HepG2 (cell line): ENCODE data around the gene TK1. TPM values are rescaled to one million over a fixed set of nuclear protein-coding genes. Genes with fewer than 3 reads are reported as not detected.

Source experiments
- BCL6 ChIP-seq: IDR thresholded peaks from 2 replicates; pipeline ENCODE4 v1.6.1; 2016; ENCODE audit warnings: missing genetic modification reagents, missing compliant biosample characterization
- BRD4 ChIP-seq: sonication (generic); formaldehyde crosslinking; IDR thresholded peaks from 2 replicates; pipeline ENCODE4 v1.4.0; 2020; ENCODE audit warnings: missing genetic modification reagents
- GABPB1 ChIP-seq: IDR thresholded peaks from 2 replicates; pipeline ENCODE4 v1.6.1; 2016; ENCODE audit warnings: mild to moderate bottlenecking, missing genetic modification reagents, moderate library complexity, missing compliant biosample characterization
- HNF4A ChIP-seq: sonication (generic); formaldehyde crosslinking; IDR thresholded peaks from 2 replicates; pipeline ENCODE4 v1.4.0; 2020; ENCODE audit warnings: missing genetic modification reagents
- HNRNPLL ChIP-seq: fragments of 200-400 bp; formaldehyde crosslinking; IDR thresholded peaks from 2 replicates; pipeline ENCODE4 v1.6.1; 2017; ENCODE audit warnings: mild to moderate bottlenecking, low read depth, low read length; ENCODE audit not compliant: poor library complexity, severe bottlenecking
- MAFK ChIP-seq, 2 experiments: IDR thresholded peaks in 1 of 2; conservative IDR thresholded peaks in 1 of 2; 2 replicates each; pipeline ENCODE4 v1.6.1; 2011; ENCODE audit warnings: improper control_type of control experiment in 2 of 2, low read length in 2 of 2
- PAWR ChIP-seq: sonication (generic); formaldehyde crosslinking; IDR thresholded peaks from 2 replicates; pipeline ENCODE4 v1.4.0; 2020; ENCODE audit warnings: missing genetic modification reagents, mild to moderate bottlenecking, borderline replicate concordance
- ZFP90 ChIP-seq: sonication (generic); formaldehyde crosslinking; IDR thresholded peaks from 2 replicates; pipeline ENCODE4 v1.8.0; 2022; ENCODE audit warnings: missing genetic modification reagents, mild to moderate bottlenecking, inconsistent platforms, borderline replicate concordance
- ZNF17 ChIP-seq: sonication (generic); formaldehyde crosslinking; IDR thresholded peaks from 2 replicates; pipeline ENCODE4 v1.5.0; 2020; ENCODE audit warnings: mild to moderate bottlenecking, missing genetic modification reagents
- ZNF569 ChIP-seq: sonication (generic); formaldehyde crosslinking; IDR thresholded peaks from 2 replicates; pipeline ENCODE4 v1.5.0; 2020; ENCODE audit warnings: mild to moderate bottlenecking, missing genetic modification reagents, moderate library complexity, borderline replicate concordance
- ZNF749 ChIP-seq: sonication (generic); formaldehyde crosslinking; IDR thresholded peaks from 2 replicates; pipeline ENCODE4 v1.8.0; 2022; ENCODE audit warnings: mild to moderate bottlenecking, missing genetic modification reagents, moderate library complexity, borderline replicate concordance
- ZNF879 ChIP-seq: sonication (generic); formaldehyde crosslinking; IDR thresholded peaks from 2 replicates; pipeline ENCODE4 v1.8.1; 2023; ENCODE audit warnings: missing genetic modification reagents
- ZSCAN21 ChIP-seq: sonication (generic); formaldehyde crosslinking; IDR thresholded peaks from 2 replicates; pipeline ENCODE4 v1.8.0; 2022; ENCODE audit warnings: mild to moderate bottlenecking, missing genetic modification reagents, moderate library complexity, borderline replicate concordance
- polyA plus RNA-seq, 8 experiments: library from polyadenylated mRNA; depleted of rRNA in 3 of 8; stranded (reverse) in 7 of 8; unstranded in 1 of 8; fragments of >200 nt; fragmentation: Illumina TruSeq in 4 of 8; extraction: Trizol in 4 of 8; gene quantifications; 2 replicates each; pipeline versions ENCODE4 v1.2.1 to v1.2.3, GENCODE V29; 2011 to 2016; ENCODE audit warnings: low read depth in 4 of 8, missing spikeins in 1 of 8, mixed read lengths in 1 of 8; ENCODE audit not compliant: insufficient read depth in 1 of 8
- total RNA-seq, 5 experiments: library from RNA; depleted of rRNA; stranded (reverse); fragments of >200 nt; fragmentation: Illumina TruSeq; extraction: Trizol; gene quantifications; 2 replicates each; pipeline ENCODE4 v1.2.3, GENCODE V29; 2016; ENCODE audit warnings: low read depth in 1 of 5
- TF ChIP-seq, protein P1 (sequence below): sonication (generic); formaldehyde crosslinking; IDR thresholded peaks from 2 replicates; pipeline ENCODE4 v1.4.0; 2020; ENCODE audit warnings: mild to moderate bottlenecking, missing genetic modification reagents
- TF ChIP-seq, protein P2 (sequence below): sonication (generic); formaldehyde crosslinking; IDR thresholded peaks from 2 replicates; pipeline ENCODE4 v1.8.1; 2023; ENCODE audit warnings: missing genetic modification reagents, inconsistent platforms, borderline replicate concordance
- TF ChIP-seq, protein P3 (sequence below): sonication (generic); formaldehyde crosslinking; IDR thresholded peaks from 2 replicates; pipeline ENCODE4 v1.4.0; 2020; ENCODE audit warnings: mild to moderate bottlenecking, missing genetic modification reagents
- TF ChIP-seq, protein P4 (sequence below): sonication (generic); formaldehyde crosslinking; IDR thresholded peaks from 2 replicates; pipeline ENCODE4 v1.4.0; 2020; ENCODE audit warnings: missing genetic modification reagents
- TF ChIP-seq, protein P5 (sequence below): sonication (generic); formaldehyde crosslinking; IDR thresholded peaks from 2 replicates; pipeline ENCODE4 v1.4.0; 2020; ENCODE audit warnings: missing genetic modification reagents
- TF ChIP-seq, protein P6 (sequence below): sonication (generic); formaldehyde crosslinking; IDR thresholded peaks from 2 replicates; pipeline ENCODE4 v1.4.0; 2020; ENCODE audit warnings: missing genetic modification reagents

TK1 gene
- total and polyA plus RNA-seq, 2 of the 13 experiments (the other 11 are each of a cell fraction or from before 2014, with no cell fraction given), result 45.0 to 96.0 TPM

DNA sequence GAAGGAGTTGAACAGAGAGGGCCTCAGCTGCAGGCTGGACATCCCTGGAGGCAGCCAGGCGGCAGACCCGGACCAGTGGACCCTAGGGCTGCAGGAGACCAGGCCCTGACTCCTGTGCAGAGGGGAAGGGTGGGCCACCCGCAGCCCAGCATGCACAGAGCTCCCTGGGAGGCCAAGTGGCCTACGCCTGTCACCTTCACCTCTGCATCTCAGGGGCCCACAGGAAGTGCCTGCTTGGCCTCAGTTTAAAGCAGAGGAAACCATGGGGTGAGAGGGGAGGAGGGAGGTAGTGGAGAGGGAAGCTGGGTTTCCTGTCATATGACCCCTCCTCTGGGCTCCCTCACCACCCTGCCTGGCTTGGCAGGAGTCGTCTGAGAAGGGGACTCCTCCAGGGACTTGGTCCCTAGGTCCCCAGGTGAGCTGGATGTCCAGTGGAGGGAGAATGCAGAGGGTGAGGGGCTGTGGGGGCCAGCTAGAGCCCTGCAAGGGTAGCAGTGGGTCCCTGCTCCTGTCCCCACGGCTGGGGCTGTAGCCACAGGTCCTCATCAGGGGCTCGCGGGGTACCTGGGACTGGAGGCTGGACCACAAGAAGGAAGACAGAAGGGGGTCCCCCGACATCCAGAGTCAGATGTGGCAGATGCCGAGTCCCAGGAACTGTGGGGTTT lies 56.3 kb downstream of the TK1 start, which contains the start of gene TMC8 (continued):
- TF ChIP-seq, protein P1, sequence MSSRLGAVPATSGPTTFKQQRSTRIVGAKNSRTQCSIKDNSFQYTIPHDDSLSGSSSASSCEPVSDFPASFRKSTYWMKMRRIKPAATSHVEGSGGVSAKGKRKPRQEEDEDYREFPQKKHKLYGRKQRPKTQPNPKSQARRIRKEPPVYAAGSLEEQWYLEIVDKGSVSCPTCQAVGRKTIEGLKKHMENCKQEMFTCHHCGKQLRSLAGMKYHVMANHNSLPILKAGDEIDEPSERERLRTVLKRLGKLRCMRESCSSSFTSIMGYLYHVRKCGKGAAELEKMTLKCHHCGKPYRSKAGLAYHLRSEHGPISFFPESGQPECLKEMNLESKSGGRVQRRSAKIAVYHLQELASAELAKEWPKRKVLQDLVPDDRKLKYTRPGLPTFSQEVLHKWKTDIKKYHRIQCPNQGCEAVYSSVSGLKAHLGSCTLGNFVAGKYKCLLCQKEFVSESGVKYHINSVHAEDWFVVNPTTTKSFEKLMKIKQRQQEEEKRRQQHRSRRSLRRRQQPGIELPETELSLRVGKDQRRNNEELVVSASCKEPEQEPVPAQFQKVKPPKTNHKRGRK (CRISPR knock-in tag), result no peak
- TF ChIP-seq, protein P2, sequence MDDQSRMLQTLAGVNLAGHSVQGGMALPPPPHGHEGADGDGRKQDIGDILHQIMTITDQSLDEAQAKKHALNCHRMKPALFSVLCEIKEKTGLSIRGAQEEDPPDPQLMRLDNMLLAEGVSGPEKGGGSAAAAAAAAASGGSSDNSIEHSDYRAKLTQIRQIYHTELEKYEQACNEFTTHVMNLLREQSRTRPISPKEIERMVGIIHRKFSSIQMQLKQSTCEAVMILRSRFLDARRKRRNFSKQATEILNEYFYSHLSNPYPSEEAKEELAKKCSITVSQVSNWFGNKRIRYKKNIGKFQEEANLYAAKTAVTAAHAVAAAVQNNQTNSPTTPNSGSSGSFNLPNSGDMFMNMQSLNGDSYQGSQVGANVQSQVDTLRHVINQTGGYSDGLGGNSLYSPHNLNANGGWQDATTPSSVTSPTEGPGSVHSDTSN (CRISPR knock-in tag), result no peak
- TF ChIP-seq ZNF569 (CRISPR knock-in tag) (no peak), HNF4A (CRISPR knock-in tag) (peak; percentile 38), ZNF749 (CRISPR knock-in tag) (no peak), ZFP90 (CRISPR knock-in tag) (no peak; the same call in 1 of the 2 replicates), GABPB1 (CRISPR knock-in tag) (peak; percentile 85), PAWR (CRISPR knock-in tag) (no peak), MAFK (conservative IDR thresholded peaks at IDR 0.05 in 1 of 2, IDR thresholded peaks at IDR 0.05 in 1 of 2; ENCODE audit: low read length in 2 of 2) (no peak), ZNF17 (CRISPR knock-in tag) (no peak), ZSCAN21 (CRISPR knock-in tag) (peak; percentile 63; the same call in 1 of the 2 replicates), BRD4 (no peak), HNRNPLL (peak; percentile 19), ZNF879 (CRISPR knock-in tag) (no peak), BCL6 (CRISPR knock-in tag) (peak; percentile 26; the same call in 1 of the 2 replicates)
- TF ChIP-seq, protein P3, sequence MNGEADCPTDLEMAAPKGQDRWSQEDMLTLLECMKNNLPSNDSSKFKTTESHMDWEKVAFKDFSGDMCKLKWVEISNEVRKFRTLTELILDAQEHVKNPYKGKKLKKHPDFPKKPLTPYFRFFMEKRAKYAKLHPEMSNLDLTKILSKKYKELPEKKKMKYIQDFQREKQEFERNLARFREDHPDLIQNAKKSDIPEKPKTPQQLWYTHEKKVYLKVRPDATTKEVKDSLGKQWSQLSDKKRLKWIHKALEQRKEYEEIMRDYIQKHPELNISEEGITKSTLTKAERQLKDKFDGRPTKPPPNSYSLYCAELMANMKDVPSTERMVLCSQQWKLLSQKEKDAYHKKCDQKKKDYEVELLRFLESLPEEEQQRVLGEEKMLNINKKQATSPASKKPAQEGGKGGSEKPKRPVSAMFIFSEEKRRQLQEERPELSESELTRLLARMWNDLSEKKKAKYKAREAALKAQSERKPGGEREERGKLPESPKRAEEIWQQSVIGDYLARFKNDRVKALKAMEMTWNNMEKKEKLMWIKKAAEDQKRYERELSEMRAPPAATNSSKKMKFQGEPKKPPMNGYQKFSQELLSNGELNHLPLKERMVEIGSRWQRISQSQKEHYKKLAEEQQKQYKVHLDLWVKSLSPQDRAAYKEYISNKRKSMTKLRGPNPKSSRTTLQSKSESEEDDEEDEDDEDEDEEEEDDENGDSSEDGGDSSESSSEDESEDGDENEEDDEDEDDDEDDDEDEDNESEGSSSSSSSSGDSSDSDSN, result peak; percentile 85
- TF ChIP-seq, protein P4, sequence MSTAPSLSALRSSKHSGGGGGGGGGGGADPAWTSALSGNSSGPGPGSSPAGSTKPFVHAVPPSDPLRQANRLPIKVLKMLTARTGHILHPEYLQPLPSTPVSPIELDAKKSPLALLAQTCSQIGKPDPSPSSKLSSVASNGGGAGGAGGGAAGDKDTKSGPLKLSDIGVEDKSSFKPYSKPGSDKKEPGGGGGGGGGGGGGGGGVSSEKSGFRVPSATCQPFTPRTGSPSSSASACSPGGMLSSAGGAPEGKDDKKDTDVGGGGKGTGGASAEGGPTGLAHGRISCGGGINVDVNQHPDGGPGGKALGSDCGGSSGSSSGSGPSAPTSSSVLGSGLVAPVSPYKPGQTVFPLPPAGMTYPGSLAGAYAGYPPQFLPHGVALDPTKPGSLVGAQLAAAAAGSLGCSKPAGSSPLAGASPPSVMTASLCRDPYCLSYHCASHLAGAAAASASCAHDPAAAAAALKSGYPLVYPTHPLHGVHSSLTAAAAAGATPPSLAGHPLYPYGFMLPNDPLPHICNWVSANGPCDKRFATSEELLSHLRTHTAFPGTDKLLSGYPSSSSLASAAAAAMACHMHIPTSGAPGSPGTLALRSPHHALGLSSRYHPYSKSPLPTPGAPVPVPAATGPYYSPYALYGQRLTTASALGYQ (CRISPR knock-in tag), result no peak
- TF ChIP-seq, protein P5, sequence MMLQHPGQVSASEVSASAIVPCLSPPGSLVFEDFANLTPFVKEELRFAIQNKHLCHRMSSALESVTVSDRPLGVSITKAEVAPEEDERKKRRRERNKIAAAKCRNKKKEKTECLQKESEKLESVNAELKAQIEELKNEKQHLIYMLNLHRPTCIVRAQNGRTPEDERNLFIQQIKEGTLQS (CRISPR knock-in tag), result no peak
- TF ChIP-seq, protein P6, sequence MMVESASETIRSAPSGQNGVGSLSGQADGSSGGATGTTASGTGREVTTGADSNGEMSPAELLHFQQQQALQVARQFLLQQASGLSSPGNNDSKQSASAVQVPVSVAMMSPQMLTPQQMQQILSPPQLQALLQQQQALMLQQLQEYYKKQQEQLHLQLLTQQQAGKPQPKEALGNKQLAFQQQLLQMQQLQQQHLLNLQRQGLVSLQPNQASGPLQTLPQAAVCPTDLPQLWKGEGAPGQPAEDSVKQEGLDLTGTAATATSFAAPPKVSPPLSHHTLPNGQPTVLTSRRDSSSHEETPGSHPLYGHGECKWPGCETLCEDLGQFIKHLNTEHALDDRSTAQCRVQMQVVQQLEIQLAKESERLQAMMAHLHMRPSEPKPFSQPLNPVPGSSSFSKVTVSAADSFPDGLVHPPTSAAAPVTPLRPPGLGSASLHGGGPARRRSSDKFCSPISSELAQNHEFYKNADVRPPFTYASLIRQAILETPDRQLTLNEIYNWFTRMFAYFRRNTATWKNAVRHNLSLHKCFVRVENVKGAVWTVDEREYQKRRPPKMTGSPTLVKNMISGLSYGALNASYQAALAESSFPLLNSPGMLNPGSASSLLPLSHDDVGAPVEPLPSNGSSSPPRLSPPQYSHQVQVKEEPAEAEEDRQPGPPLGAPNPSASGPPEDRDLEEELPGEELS (CRISPR knock-in tag), result peak; percentile 32; the same call in 1 of the 2 replicates
